ENCODE results near the gene RSPO1.

RSPO1 gene

DNA sequence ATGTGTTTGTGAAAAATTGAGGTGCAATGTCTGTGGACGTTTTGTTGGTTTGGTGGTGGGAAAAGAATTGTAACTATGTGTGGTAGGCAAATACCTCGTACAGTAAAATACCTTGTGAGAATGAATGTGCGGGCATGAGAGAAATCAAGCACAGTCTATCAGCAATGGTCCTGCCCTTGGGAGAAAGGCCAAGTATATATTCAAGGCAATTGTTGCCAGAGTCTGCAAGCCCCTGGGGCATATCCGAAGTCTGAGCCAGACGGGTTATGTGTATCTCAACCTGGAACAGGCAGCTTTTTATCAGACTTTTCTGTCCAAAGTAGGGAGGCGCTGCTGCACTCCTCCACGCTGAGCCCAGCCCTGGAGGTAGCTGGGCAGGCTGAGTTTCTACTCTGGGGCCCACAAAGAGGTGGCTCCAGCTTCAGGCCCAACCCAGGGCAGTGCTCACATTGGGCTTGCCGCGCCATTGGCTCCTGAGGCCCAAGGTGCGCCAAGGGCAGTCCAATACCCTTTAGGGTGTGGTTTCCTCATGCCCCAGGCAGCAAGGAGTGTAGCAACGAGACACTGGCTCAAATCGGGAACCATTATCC is 29.5 kb downstream of the RSPO1 start:
- no peak overlapping the region for H3K4me3 ChIP-seq (ENCODE audit: low read depth, low read length)
- in situ Hi-C loops (cut with HindIII; ENCODE audit: low sequenced_read_pairs), result no loop called here
- DNase-seq (ENCODE audit: low read depth, low spot score), result no peak
- TF ChIP-seq, protein P1, sequence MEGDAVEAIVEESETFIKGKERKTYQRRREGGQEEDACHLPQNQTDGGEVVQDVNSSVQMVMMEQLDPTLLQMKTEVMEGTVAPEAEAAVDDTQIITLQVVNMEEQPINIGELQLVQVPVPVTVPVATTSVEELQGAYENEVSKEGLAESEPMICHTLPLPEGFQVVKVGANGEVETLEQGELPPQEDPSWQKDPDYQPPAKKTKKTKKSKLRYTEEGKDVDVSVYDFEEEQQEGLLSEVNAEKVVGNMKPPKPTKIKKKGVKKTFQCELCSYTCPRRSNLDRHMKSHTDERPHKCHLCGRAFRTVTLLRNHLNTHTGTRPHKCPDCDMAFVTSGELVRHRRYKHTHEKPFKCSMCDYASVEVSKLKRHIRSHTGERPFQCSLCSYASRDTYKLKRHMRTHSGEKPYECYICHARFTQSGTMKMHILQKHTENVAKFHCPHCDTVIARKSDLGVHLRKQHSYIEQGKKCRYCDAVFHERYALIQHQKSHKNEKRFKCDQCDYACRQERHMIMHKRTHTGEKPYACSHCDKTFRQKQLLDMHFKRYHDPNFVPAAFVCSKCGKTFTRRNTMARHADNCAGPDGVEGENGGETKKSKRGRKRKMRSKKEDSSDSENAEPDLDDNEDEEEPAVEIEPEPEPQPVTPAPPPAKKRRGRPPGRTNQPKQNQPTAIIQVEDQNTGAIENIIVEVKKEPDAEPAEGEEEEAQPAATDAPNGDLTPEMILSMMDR (IDR thresholded peaks at IDR 0.05; ENCODE audit: low read depth, low read length), result no peak

DNA sequence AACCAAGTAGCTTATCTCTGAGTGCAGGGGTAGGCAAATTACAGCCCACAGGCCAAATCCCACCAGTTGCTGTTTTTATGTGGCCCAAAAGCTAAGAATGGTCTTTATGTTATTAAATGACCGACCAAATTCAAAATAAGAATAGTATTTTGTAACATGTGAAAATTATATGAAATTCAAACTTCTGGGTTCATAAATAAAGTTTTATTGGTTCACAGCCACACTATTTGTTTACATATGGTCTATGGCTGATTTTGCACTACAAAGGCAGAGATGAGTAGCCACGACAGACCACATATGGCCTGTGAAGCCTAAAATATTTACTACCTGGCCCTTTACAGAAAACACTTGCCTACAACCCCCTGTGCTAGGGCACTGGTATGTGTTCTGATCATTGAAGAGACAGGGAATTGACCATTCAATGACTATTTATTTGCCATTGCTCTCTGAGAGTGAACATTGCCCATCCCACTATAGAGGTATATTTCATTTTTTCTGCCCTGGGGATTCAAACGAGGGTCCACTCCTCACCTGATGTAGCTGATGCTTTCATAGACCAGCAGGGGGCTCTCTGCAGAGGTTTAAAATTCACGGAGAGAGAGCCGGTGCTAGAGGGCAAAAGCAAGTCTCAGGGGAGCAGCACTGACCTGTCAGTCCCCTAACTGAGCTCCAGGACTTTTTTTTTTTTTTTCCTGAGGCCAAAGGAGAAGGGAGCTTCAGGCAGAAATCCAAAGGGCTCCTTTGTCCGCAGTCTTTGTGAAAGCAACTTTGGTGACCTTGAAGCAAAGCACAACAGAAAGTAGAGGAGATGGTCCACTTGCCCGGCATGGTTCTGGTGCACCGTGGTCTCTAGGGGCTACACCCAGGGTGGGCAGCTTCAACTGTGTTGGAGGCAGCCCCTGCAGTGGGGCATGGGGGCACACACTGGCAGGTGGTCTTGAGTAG is 31.7 kb downstream of the RSPO1 start:
- peak; percentile 21 for DNase-seq (ENCODE audit: low read depth, low spot score)
- no peak overlapping the region for H3K4me3 ChIP-seq (ENCODE audit: low read depth, low read length)
- in situ Hi-C loops (cut with HindIII; ENCODE audit: low sequenced_read_pairs), result no loop called here
- TF ChIP-seq, protein P1 (IDR thresholded peaks at IDR 0.05; ENCODE audit: low read depth, low read length), result peak; percentile 83

DNA sequence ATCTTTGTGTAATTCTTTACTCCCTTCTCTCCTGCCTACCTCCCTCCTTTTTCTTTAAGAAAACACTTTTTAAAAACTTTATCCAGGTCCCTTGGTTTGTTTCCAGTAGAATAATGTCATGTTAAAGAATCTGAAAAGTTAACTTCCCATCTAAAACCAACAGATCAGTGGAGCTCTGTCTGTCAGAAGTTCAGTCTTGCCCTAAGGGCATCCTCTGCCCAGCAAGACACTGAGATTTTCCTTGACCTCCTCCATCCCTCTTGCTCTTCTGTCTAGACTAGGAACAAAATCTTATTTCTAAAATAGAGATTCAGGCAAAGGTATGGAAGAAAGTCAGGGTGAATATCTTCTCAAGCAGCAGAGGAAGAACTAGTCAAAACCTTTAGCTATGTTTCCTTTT is 33.3 kb downstream of the RSPO1 start:
- H3K4me3 ChIP-seq (ENCODE audit: low read depth, low read length), result no peak overlapping the region
- TF ChIP-seq, protein P1 (IDR thresholded peaks at IDR 0.05; ENCODE audit: low read depth, low read length), result no peak
- in situ Hi-C loops (cut with HindIII; ENCODE audit: low sequenced_read_pairs), result no loop called here
- DNase-seq (ENCODE audit: low read depth, low spot score), result no peak

DNA sequence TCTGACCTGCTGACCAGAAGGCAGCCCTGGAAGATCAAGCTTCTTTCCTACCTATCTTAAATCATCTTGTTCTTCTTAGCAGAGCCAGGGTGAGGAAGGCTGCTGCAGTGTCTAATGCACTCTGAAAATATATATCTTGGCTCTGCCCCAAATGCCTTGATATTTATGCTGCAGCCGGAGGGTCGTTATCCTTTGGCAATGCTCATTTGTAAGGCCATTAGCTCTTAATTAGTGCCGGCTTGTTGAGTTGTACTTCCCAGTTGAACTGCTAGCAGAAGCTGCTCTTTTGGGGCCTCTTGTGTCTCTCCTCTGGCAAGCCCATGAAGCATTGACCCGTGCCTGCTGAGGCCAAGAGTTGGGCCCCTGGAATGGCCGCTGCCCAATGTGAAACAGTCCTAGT is 34.8 kb downstream of the RSPO1 start:
- in situ Hi-C loops (cut with HindIII; ENCODE audit: low sequenced_read_pairs), result no loop called here
- H3K4me3 ChIP-seq (ENCODE audit: low read depth, low read length), result no peak overlapping the region
- DNase-seq (ENCODE audit: low read depth, low spot score), result no peak
- TF ChIP-seq, protein P1 (IDR thresholded peaks at IDR 0.05; ENCODE audit: low read depth, low read length), result no peak

DNA sequence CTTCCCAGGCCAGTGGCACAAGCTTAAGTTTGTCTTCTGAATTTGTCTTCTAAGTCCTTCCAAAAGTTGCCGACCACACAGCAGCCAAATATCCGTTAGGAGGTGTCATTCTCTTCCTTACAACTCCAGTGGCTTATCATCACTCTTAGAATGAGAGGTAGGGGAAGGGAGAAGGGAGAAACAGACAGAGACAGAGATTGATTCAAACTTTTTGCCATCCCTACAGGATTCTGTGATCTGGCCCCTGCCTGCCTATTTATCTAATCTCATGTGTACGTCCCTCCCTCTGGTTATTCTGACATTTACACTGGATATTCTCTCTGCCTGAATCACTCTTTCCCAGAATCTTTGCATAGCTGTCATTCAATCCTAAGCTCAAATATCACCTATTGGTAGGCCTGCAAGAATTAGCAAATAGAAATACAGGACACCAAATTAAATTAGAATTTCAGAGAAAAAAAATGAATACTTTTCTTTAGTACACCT is 38.5 kb downstream of the RSPO1 start:
- DNase-seq (ENCODE audit: low read depth, low spot score), result no peak
- TF ChIP-seq, protein P1 (IDR thresholded peaks at IDR 0.05; ENCODE audit: low read depth, low read length), result no peak
- H3K4me3 ChIP-seq (ENCODE audit: low read depth, low read length), result peak overlapping the region; percentile 79
- in situ Hi-C loops (cut with HindIII; ENCODE audit: low sequenced_read_pairs), result no loop called here

DNA sequence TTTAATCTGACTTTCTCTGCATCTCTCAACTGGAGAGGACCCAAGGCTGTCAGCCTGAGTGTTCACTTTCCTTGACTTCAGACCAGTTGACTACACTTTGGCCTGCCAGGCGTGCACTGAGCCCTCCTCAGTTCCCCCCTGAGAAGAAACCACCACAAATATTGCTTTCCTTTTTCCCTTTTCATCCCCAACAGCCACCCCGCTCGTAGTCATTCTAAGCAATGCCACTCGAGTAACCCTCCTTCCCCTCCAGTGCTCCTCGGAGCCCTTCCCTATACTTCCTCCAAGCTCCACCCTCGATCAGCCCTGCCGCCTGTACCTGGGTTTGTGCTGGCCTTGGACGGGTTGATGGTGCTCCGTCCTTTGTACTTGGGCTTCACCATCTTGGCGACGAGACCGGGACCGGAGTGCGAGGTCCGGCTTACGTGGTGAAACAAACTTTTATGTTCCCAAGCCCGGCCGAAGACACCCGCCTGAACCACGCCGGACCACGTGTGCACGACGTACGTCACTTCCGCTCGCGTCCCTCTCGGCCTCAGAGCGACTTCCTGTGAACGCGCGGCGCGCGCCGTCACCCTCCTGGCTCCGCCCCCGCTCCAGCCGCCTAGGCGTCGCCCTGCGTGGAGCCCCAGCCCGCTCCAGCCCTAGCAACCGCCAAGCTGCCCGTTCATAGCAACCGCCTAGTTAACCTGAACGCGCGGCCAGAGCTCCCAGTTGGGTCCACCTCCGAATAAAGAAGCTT is 39.1 kb downstream of the RSPO1 start, which contains the start of gene GNL2:
Gene GNL2, minus strand, starts transcription at position 498 of the 742 bp plus-strand sequence. Its CDS starts 115 bp downstream, at position 383.
- in situ Hi-C loops (cut with HindIII; ENCODE audit: low sequenced_read_pairs), result no loop called here
- H3K4me3 ChIP-seq (ENCODE audit: low read depth, low read length), result peak within 1 kb of the TSS; percentile 79
- DNase-seq (ENCODE audit: low read depth, low spot score), result peak; percentile 96
- TF ChIP-seq, protein P1 (IDR thresholded peaks at IDR 0.05; ENCODE audit: low read depth, low read length), result no peak
